Breast epithelium (tissue), 3 donors: Measurements from ENCODE around the gene MOB3A.

Experiments used
- POLR2A ChIP-seq: fragments of 450-650 bp; IDR thresholded peaks from one replicate; pipeline ENCODE4 v1.6.1; 2016; ENCODE audit warnings: antibody characterized with exemption, mild to moderate bottlenecking, moderate library complexity
- TF ChIP-seq, protein P1 (sequence below), 3 donors: fragments of 450-650 bp; IDR thresholded peaks; one replicate each; pipeline ENCODE4 v1.5.1; 2016 to 2017; ENCODE audit warnings: antibody characterized with exemption in 3 of 3, mild to moderate bottlenecking in 3 of 3, moderate library complexity in 3 of 3

DNA sequence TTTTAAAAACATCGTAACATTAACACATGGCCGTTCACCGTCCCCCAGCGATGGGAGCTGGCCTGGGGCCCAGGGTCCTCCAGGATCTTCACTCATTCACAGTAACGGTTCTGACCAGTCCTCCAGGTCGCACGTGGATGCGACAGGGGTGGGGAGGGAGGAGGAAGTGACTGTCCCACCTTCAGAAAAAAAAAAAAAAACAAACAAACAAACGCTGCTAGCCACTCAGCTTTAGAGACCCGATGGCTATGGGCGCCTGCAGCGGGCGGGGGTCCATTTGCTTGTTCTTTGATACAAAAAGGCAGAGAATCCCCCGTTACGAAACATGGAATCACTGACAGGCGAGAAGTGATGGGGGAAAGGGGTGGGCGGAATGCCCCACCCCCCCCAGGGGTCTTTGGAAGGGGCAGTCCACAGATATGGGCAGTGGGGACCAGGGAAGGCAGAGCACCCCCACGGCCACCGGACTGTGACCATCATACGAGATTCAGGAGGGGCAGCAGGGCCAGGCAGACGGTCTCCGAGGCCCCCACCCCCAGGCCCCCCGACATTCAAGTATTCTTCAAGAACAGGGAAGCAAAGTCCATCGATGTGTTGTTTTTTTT is 58.4 kb downstream of the MOB3A start:
- TF ChIP-seq, protein P1, sequence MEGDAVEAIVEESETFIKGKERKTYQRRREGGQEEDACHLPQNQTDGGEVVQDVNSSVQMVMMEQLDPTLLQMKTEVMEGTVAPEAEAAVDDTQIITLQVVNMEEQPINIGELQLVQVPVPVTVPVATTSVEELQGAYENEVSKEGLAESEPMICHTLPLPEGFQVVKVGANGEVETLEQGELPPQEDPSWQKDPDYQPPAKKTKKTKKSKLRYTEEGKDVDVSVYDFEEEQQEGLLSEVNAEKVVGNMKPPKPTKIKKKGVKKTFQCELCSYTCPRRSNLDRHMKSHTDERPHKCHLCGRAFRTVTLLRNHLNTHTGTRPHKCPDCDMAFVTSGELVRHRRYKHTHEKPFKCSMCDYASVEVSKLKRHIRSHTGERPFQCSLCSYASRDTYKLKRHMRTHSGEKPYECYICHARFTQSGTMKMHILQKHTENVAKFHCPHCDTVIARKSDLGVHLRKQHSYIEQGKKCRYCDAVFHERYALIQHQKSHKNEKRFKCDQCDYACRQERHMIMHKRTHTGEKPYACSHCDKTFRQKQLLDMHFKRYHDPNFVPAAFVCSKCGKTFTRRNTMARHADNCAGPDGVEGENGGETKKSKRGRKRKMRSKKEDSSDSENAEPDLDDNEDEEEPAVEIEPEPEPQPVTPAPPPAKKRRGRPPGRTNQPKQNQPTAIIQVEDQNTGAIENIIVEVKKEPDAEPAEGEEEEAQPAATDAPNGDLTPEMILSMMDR (IDR thresholded peaks at IDR 0.05) = no peak
- TF ChIP-seq POLR2A = no peak
